Spleen (tissue), 7 donors: ENCODE measurements around the gene LINC00305.

Experiments
- CTCF ChIP-seq, 11 experiments: fragments of 200-600 bp in 7 of 11; fragments of 450-650 bp in 4 of 11; sonication (generic) in 4 of 11; IDR thresholded peaks in 8 of 11; conservative IDR thresholded peaks in 3 of 11; 1 replicate in 7 of 11; 2 replicates in 4 of 11; pipeline versions ENCODE4 v1.4.0 to v1.8.0; 2016 to 2021; ENCODE audit warnings: antibody characterized with exemption in 11 of 11, inconsistent platforms in 4 of 11, mild to moderate bottlenecking in 1 of 11
- POLR2AphosphoS5 ChIP-seq, 3 donors: sonication (generic); formaldehyde crosslinking; IDR thresholded peaks; one replicate each; pipeline ENCODE4 v1.5.1; 2017; ENCODE audit warnings: antibody characterized with exemption in 3 of 3
- donor health status: DM: no; HTN: no; CAD: no; lungs with moderate emphysema.
- donor health status: DM: no; HTN: no; CAD: no.
- donor health status: DM: no; HTN: no; CAD: no.

GRCh38 chr18:64082513-64082912 lies 66.4 kb downstream of the LINC00305 start:
- no peak for TF ChIP-seq CTCF (IDR thresholded peaks at IDR 0.05 in 8 of 11, conservative IDR thresholded peaks at IDR 0.05 in 3 of 11)
- TF ChIP-seq POLR2AphosphoS5 (IDR thresholded peaks at IDR 0.05): no peak
